SW 1271 (cell line): ENCODE measurements around the gene AUTS2.
"Not testable (repeated sequence)": the region's sequence is repeated elsewhere in the genome, so short reads cannot be mapped to it uniquely, and the experiment has no call there.

Experiments used
- DNase-seq, 2 experiments: peaks; one replicate each; lab custom pipeline; 2025; lab: John Stamatoyannopoulos, UW

Gene AUTS2

DNA sequence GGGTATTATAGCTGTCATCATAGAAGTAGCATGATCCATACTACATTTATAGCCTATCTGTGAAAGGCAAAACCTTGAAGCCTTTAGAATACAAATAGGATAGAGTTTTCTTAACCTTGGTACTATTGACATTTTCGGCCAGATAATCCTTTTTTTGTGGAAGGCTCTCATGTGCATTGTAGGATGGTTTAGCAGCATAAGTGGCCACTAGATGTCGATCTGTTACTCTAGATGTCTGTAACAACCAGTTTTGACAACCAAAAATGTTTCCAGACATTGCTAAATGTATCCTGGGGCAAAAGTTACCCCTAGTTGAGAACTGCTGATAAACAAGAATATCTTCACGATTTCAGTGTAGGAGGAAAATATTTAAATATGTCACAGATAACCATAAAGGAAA is 1214.2 kb downstream of the AUTS2 start:
- DNase-seq = no peak

DNA sequence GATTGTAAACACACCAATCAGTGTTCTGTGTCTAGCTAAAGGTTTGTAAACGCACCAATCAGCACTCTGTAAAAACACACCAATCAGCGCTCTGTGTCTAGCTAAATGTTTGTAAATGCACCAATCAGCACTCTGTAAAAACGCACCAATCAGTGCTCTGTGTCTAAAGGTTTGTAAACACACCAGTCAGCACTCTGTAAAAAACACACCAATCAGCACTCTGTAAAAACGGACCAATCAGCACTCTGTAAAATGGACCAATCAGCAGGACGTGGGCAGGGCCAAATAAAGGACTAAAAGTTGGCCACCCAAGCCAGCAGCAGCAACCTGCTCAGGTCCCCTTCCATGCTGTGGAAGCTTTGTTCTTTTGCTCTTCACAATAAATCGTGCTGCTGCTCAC is 1224.2 kb downstream of the AUTS2 start:
- DNase-seq = not testable (repeated sequence)

DNA sequence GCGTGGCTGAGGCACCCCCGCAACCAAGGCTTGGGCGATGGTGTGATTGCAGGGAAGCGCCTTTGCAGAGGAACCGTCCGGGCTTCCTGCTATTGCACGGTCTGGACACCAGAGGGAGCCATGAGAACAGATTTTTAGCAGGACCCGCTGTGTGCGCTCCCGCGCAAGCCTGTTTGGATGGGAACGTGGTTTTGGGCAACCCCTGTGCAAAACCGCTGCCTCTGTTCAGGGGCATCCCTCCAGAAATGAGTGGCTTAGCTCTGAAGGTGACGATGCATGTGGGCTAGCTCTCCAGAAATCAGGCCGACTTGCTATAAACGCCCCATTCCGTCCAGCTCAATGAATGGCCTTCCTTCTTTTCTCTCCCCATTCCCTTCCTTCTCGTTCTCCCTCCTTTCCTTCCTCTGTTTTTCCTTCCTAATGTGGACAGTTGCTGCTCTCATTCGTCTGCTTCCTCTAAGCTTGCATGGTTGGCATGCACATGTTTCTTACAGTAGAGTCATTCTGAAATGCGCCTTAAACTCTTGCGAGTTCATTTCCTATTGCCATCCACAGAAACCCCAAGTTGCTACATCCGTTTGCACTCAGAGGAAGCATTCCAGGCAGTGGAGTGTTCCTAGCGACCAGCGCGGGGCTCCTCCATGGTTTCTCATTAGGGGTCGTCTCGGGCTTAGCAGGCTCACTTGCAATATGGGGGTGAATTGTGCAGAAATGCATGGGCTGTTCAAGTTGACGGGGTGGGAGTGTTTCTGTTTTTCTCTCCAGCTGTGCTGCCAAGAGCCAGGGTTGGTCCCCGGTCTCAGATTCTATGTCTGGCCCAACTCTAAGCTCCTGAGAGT is 1231.2 kb downstream of the AUTS2 start:
- DNase-seq = no peak

DNA sequence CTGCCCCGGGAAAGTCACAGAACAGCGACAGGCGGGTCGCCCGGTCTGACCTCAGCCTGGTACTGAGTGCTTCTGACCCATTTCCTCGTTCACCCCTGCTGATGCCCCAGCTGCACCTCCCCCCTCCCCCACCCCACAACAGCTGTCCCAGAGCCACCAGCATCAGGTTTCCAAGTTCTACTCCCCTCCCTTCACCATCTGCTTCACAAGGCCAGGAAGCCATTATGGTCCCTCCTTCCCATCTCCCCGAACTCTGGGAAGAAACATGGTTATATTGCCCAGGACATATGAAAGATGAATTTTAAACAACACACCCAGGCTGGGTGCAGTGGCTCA is 1231.8 kb downstream of the AUTS2 start:
- no peak for DNase-seq

DNA sequence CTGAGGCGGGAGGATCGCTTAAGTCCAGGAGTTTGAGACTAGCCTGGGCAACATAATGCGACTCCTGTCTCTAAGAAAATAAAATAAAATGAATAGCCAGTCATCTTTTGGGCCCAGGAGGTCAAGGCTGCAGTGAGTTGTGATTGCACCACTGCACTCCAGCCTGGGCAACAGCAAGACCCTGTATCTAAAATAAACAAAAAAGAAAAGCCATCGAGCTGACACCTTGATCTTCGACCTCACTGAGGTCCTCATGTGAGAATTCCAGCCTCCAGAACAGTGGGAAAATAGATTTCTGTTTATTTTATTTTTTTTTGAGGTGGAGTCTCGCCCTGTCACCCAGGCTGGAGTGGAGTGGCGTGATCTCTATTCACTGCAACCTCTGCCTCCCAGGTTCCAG is 1232.2 kb downstream of the AUTS2 start:
- no peak for DNase-seq

DNA sequence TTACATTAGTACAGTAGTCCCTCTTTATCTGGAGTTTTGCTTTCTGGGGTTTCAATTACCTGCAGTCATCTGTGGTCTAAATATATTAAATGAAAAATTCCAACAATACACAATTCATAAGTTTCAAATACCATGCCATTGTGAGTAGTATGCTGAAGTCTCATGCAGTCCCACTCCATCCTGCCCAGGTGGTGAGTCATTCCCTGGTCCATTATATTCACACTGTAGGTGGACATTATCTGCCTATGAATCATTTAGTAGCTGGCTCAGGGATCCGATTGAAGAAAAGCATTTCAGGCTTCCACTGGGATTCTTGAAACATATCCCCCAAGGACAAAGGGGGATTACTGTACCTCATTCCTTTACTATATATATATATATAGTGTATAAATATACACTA is 1235.5 kb downstream of the AUTS2 start:
- DNase-seq = peak in 1 of 2 experiments; percentile 23

DNA sequence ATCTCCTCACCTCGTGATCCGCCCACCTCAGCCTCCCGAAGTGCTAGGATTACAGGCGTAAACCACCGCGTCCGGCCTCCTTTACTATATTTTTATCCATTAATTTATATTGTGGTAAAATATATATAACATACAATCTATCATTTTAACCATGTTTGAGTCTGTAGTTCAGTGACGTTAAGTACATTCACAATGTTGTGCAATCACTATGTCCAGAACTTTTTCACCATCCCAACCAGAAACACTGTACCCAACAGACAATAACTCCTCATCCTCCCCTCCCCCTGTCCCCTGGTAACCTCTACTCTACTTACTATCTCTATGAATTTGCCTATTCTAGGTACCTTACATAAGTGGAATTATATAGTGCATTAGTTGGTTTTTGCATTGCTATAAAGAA is 1236.1 kb downstream of the AUTS2 start:
- no peak for DNase-seq

DNA sequence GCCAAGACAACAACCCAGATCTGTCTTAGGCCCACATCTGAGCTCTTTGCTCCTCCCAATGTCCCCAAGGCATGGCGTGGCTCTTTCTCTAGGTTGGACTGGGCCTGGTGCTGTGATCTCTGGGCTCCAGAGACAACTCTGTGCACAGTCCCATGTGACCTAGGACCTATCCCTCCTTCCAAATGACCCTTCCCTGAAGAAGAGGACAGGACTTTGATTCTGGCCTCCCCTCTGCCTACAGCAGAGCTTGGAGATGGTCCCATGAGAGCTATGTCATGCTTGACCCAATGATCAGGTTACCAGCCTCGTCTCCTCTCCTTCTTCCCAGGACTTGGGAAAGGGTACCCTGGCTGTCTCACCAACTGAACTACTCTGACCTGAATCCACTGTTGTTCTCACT is 1237.4 kb downstream of the AUTS2 start:
- no peak for DNase-seq

DNA sequence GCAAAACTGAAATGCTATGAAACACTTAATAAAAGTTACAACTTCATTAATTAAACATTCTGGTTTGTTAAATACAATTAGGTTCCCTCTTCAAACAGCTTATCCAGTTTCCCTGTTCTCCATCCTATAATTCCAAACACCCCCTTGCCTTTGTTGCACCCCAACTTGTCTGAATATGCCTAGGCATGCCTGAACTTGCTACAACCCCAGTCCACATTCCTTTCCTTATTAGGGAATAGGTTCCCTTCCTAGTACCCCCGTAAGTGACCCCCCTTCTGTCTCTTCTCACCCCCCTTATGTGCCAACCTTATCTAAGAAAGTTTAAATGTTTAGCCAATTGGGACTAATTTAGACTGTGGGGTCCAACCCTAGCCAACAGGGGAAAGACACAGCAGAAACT is 1238.0 kb downstream of the AUTS2 start:
- DNase-seq = no peak

DNA sequence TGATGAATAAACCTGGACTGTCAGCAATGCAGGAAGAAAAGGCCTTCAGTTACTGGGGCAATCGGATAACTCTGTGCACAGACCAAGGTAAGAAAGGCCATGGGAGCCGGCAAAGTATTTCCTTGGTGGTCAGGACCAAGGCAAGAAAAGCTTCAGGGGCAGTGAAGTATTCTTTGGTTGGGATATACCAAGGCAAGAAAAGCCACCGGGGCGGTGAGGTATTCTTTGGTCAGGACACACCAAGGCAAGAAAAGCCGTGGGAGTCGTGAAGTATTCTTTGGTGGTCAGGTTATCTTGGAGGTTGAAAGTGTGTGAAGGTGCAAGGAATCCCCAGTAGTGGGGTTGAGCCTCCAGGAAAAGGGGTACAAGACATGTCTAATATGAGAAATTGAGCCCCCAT is 1238.7 kb downstream of the AUTS2 start:
- DNase-seq = no peak

DNA sequence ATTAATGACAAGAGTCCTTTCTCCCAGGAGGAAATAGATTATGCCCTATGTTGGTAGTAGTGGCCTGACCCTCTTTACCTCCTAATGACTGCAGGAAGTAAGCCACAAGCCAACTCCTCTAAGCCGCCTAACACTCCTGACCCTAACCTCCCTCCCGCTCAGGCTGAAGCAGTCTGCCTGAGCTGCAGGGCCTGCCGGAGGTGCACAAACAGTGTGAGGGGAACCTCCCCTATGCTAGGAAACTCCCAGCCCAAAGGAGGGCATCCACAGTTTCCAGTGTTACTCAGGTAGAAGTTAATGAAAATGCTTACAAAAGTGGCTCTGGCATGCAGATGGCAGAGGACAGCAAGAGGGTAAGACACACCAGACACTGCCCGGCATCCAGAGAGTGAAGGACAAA is 1239.3 kb downstream of the AUTS2 start:
- no peak for DNase-seq

DNA sequence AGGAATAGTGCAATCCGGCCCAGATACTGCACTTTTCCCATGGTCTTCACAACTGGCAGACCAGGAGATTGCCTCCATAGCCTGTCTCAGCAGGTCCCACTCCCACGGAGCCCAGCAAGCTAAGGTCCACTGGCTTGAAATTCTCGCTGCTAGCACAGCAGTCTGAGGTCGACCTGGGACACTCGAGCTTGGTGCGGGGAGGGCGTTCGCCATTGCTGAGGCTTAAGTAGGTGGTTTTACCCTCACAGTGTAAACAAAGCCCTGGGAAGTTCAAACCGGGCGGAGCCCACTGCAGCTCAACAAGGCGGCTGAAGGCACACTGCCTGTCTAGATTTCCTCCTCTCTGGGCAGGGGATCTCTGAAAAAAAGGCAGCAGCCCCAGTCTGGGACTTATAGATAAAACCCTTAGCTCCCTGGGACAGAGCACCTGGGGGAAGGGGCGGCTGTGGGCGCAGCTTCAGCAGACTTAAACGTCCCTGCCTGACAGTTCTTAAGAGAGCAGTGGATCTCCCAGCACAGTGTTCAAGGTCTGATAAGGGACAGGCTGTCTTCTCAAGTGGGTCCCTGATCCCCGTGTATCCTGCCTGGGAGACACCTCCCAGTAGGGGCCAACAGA is 1240.1 kb downstream of the AUTS2 start:
- DNase-seq = no peak
